BJ (cell line): ENCODE results near the gene NTPCR. TPM values are rescaled to one million over a fixed set of nuclear protein-coding genes. Genes with fewer than 3 reads are reported as not detected.
"Not testable (repeated sequence)": the region's sequence is repeated elsewhere in the genome, so short reads cannot be mapped to it uniquely, and the experiment has no call there.

ENCODE experiments used
- CTCF ChIA-PET: fragments of 350-600 bp; formaldehyde crosslinking; extraction: SDS; loops from one replicate; lab custom pipeline; 2021; ENCODE audit warnings: antibody characterized with exemption, inconsistent platforms; lab: Yijun Ruan, JAX
- POLR2A ChIA-PET: fragments of 300-600 bp; sonication (Branson Sonifier 250); formaldehyde crosslinking; extraction: SDS; loops from one replicate; lab custom pipeline; 2021; ENCODE audit warnings: antibody characterized with exemption; lab: Charles Lee
- DNase-seq: peaks from one replicate; pipeline ENCODE4 v3.0.0-alpha.2; 2011; ENCODE audit warnings: low read depth
- H3K27me3 ChIP-seq: 2 replicates; pipeline ENCODE4 v1.6.0; 2011; ENCODE audit warnings: low read length; ENCODE audit not compliant: control insufficient read depth, insufficient read depth
- H3K36me3 ChIP-seq: 2 replicates; pipeline ENCODE4 v1.5.1; 2011; ENCODE audit warnings: low read length; ENCODE audit not compliant: control insufficient read depth, insufficient read depth
- H3K4me3 ChIP-seq: 2 replicates; pipeline ENCODE4 v1.5.1; 2011; ENCODE audit warnings: low read depth, mild to moderate bottlenecking, control low read depth, low read length
- CTCF ChIP-seq: IDR thresholded peaks from 2 replicates; pipeline ENCODE4 v1.5.1; 2011; ENCODE audit warnings: low read depth, mild to moderate bottlenecking, control low read depth, inconsistent platforms, low read length, moderate library complexity; ENCODE audit not compliant: insufficient read depth
- polyA plus RNA-seq: library from polyadenylated mRNA; depleted of rRNA; stranded (reverse); fragments of >200 nt; gene quantifications from 2 replicates; pipeline ENCODE4 v1.2.3, GENCODE V29; 2011

Gene NTPCR
- polyA plus RNA-seq, 1 experiment: 23.4 TPM

- Histone ChIP-seq H3K36me3 (no peaks in the 10 kb centered on the region), H3K27me3 (no peaks in the 10 kb centered on the region; the same call in 1 of the 2 replicates), H3K4me3 (no peak overlapping the region)
- CTCF ChIA-PET: no interaction called here
- no peak for DNase-seq
- TF ChIP-seq CTCF: no peak
- POLR2A ChIA-PET: no interaction called here
Observed at GRCh38 chr1:232925421-232926220, 24.8 kb upstream of the NTPCR start.

- H3K36me3 ChIP-seq, POLR2A ChIA-PET, H3K4me3 ChIP-seq, H3K27me3 ChIP-seq, DNase-seq: not testable (repeated sequence)
- CTCF ChIA-PET: interaction anchor here (1.1 to 1.5 kb wide), 3 partner anchors 12 to 43 kb away, joined by 3 to 4 read pairs (median 3); no protein-coding TSS in a partner anchor
Observed at GRCh38 chr1:232927166-232927565, 23.2 kb upstream of the NTPCR start.

- Histone ChIP-seq H3K36me3 (no peaks in the 10 kb centered on the region), H3K4me3 (no peak overlapping the region), H3K27me3 (no peaks in the 10 kb centered on the region; the same call in 1 of the 2 replicates)
- TF ChIP-seq CTCF: no peak
- no peak for DNase-seq
- ChIA-PET CTCF (interaction anchor here (0.6 to 1.5 kb wide), 5 partner anchors 11 to 155 kb away, joined by 3 to 4 read pairs (median 3); no protein-coding TSS in a partner anchor), POLR2A (interaction anchor here (0.6 kb wide), 1 partner anchor 14 kb away, joined by 3 read pairs; no protein-coding TSS in a partner anchor)
Observed at GRCh38 chr1:232927830-232928505, 22.4 kb upstream of the NTPCR start.

- H3K27me3 ChIP-seq: no peaks in the 10 kb centered on the region; the same call in 1 of the 2 replicates
- POLR2A ChIA-PET: no interaction called here
- DNase-seq: no peak
- no peaks in the 10 kb centered on the region for H3K36me3 ChIP-seq
- CTCF ChIA-PET: no interaction called here
- no peak for TF ChIP-seq CTCF
- no peak overlapping the region for H3K4me3 ChIP-seq
Observed at GRCh38 chr1:232932486-232933425, 17.7 kb upstream of the NTPCR start.

- H3K4me3 ChIP-seq: no peak overlapping the region
- no peak for DNase-seq
- CTCF ChIA-PET: no interaction called here
- POLR2A ChIA-PET: no interaction called here
- H3K36me3 ChIP-seq: no peaks in the 10 kb centered on the region
- H3K27me3 ChIP-seq: no peaks in the 10 kb centered on the region
- no peak for TF ChIP-seq CTCF
Observed at GRCh38 chr1:232936941-232937340, 13.5 kb upstream of the NTPCR start.
